ENCODE results near the gene CAMTA1.
"Not testable (repeated sequence)": the region's sequence is repeated elsewhere in the genome, so short reads cannot be mapped to it uniquely, and the experiment has no call there.

Gene CAMTA1

GRCh38 chr1:6911974-6912373 lies 126.7 kb downstream of the CAMTA1 start:
- DNase-seq, result no peak

GRCh38 chr1:6912518-6912917 lies 127.3 kb downstream of the CAMTA1 start:
- DNase-seq, result no peak

- no peak for DNase-seq
Observed at GRCh38 chr1:6913086-6913485, 127.8 kb downstream of the CAMTA1 start.

- DNase-seq, result no peak
Observed at GRCh38 chr1:6914706-6915105, 129.5 kb downstream of the CAMTA1 start.

GRCh38 chr1:6915999-6916565 lies 130.8 kb downstream of the CAMTA1 start:
- DNase-seq, result no peak

GRCh38 chr1:6917067-6917466 lies 131.8 kb downstream of the CAMTA1 start:
- DNase-seq, result no peak

GRCh38 chr1:6918186-6918924 lies 133.1 kb downstream of the CAMTA1 start:
- no peak for DNase-seq

- no peak for DNase-seq
Observed at GRCh38 chr1:6918925-6919511, 133.8 kb downstream of the CAMTA1 start.

GRCh38 chr1:6921506-6921905 lies 136.3 kb downstream of the CAMTA1 start:
- DNase-seq, result not testable (repeated sequence)

GRCh38 chr1:6922096-6922931 lies 137.1 kb downstream of the CAMTA1 start:
- DNase-seq, result no peak

- no peak for DNase-seq
Observed at GRCh38 chr1:6923012-6923411, 137.8 kb downstream of the CAMTA1 start.

- no peak for DNase-seq
Observed at GRCh38 chr1:6923416-6923815, 138.2 kb downstream of the CAMTA1 start.

- DNase-seq, result no peak
Observed at GRCh38 chr1:6923955-6924881, 139.0 kb downstream of the CAMTA1 start.

- no peak for DNase-seq
Observed at GRCh38 chr1:6924891-6925290, 139.6 kb downstream of the CAMTA1 start.

- DNase-seq, result no peak
Observed at GRCh38 chr1:6927626-6928025, 142.4 kb downstream of the CAMTA1 start.

GRCh38 chr1:6928106-6928885 lies 143.0 kb downstream of the CAMTA1 start:
- DNase-seq, result no peak

- no peak for DNase-seq
Observed at GRCh38 chr1:6930732-6931300, 145.6 kb downstream of the CAMTA1 start.

- DNase-seq, result no peak
Observed at GRCh38 chr1:6935361-6935883, 150.2 kb downstream of the CAMTA1 start.

- no peak for DNase-seq
Observed at GRCh38 chr1:6935911-6936690, 150.8 kb downstream of the CAMTA1 start.

- DNase-seq, result no peak
Observed at GRCh38 chr1:6937048-6937447, 151.8 kb downstream of the CAMTA1 start.

Measured in activated gamma-delta T cell (primary cell).